Right hindlimb (tissue), 1 donor: Measurements from ENCODE around the gene HTD2.
"Not testable (repeated sequence)": the region's sequence is repeated elsewhere in the genome, so short reads cannot be mapped to it uniquely, and the experiment has no call there.

Source experiments
- DNase-seq: peaks from one replicate; pipeline ENCODE4 v3.0.0-alpha.2; 2018

The HTD2 gene

DNA sequence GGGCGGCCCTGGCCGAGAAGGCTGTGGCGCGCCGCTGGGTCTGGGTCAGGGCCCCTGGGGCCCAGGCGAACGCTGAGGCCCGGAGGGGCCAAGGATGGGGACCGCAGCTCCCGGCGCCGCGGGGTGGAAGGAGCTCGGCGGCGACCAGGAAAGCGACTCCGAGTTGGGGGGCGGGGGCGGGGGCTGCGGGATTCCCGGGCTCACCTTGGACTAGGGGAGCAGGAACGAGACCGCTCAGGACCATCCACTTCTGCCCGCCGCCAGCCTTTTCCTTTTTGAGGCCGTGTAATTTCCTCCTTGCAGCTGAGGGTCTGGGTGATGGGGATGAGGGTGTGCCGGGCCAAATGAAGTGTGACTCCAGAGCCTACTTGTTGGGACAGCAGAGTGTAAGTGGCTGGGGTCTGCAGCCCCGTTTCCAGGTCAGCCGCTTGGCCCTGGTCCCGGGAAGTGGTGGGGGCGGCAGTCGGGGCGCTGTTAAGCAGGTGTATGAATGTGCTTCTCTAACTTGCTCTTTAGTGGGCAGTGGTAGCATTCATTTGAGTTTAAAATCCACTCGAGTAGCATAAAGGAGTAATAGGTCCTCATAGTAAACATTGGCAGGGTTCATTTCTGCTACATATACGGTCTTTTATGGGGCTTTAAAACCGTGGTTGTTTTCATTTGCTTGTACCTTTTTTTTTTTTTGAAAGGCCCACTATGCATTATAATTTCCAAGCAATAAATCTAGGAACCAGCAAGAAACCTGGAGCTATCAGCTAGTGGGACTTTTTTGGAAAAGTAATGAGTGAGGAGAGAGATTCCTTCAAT, 27.1 kb downstream of the HTD2 start:
- DNase-seq = peak; percentile 41

DNA sequence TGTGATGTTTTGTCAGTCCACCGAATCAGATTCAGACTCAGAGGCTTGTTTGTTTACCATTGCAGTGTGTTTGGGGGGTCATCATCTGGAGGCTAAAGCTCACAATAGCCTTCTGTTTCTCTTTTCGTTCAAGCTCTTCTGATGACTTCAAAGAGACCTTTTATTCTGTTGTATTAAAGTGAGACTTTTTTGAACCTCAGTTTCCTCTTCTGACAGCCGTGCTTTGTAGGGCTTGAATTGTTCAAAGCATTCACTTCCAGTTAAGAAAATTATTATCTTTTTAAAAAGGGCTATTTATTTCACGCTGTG, 27.6 kb downstream of the HTD2 start:
- DNase-seq = no peak

DNA sequence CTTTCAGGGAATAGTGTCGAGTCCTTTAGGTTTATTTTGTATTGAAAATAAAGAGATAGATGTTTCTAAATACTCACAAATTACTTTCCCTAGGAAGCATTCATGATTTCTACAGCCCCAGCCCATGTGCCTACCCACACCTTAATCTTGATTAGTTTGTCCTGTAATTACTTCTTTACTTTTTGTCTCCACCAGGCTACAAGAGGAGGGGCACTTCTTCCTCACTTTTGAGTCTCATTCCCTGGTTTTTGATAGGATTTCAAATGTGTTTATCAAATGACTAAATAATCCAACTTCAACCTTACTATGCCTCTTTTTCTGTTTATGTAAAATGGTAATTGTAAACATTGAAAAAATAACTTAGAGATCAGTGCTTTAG, 28.2 kb downstream of the HTD2 start:
- DNase-seq = no peak

DNA sequence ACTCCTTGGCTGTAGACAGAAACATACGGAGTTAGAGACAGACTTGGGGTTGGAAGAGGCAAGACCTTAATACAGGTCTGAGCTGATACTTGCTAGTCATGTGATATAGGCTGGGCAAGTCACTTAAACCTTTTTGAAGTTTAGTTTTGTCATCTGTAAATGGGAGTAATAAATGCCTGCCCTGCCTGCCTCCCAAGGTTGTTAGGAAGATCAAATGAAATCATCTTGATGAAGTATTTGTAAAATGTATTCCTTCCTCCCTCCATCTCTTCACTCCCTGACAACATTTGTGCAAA, 29.3 kb downstream of the HTD2 start:
- DNase-seq = no peak

DNA sequence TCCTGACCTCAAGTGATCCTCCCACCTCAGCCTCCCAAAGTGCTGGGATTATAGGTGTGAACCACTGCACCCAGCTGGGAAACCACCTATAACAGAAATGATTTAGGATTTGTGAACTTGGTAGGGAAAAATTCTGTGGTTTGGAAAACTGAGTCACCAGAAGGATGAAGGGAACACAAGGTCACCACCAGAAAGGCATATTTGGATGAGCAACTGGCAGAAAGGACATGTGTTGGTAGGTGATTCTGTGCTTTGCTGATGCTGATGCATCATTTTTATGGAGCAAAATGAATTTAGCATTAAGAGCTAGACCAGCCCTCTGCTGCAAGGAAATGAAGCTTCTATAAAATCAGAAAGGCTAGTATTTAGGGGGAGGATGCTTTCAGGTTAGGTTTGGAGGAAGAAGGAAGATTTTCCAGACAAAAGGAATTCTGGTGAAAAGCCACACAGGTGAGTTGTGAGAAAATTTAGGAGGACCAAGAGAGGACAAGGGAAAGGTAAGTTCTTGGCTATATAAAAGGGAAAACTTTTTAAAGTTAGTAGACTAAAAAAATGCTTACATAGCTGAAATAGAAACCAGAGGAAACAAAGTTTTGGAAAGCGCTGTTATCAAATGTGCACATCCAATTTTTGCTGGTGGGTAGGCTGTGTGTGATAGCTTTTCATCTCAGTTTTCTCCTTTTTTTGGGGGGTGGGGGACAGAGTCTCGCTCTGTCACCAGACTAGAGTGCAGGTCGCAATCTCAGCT, 30.0 kb downstream of the HTD2 start:
- DNase-seq = no peak

DNA sequence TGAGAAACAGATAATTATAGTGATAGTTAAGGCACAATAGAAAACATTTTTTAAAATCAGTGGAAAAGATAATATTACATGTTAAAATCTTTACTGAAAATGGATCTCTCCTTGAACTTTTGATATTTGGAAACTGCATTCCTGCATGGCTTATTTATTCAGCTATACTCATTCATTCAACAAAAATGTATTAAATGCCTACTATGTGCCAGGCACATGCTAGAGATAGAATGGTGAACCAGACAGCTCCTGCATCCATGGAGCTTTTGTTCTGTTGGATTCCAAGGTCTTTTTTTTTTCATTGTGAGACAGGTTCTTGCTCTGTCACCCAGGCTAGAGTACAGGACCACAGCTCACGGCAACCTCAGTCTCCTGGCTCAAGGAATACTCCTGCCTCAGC, 30.9 kb downstream of the HTD2 start:
- DNase-seq = no peak

DNA sequence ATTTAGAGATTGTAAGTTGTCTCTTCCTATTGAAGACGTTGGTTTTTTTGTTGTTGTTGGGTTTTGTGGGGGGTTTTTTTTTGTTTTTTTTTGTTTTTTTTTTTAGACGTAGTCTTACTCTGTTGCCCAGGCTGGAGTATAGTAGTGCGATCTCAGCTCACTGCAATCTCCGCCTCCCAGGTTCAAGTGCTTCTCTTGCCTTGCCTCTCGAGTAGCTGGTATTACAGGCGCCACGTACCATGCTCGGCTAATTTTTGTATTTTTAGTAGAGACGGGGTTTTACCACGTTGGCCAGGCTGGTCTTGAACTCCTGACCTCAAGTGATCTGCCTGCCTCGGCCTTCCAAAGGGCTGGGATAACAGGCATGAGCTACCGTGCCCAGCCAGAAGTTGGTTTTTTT, 32.8 kb downstream of the HTD2 start:
- DNase-seq = not testable (repeated sequence)

DNA sequence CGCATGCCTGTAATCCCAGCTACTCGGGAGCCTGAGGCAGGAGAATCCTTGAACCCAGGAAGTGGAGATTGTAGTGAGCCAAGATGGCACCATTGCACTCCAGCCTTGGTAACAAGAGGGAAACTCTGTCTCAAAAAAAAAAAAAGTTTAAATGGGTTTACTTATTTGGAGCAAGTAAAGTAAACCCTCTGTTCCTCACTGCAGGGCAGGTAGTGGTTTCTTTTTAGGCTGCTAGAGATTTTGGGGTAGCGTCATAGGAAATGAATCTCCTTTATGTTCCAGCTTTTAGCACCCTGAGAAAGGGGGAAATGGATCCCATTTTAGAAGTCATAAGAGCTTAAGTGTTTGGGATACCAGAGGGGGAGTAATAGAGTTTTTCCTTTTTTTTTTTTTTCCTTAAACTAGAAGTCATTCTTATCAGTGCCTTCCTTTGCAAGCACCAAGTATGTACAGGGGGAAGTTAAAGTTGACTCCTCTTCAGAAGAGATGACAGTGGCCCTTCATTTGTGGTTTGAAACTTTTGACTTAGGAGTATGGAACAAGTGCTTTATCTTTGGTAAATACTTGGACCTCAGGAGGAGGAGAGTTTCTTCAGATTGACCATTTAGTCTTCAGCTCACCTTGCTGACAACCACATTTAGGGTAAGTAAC, 34.4 kb downstream of the HTD2 start:
- no peak for DNase-seq

DNA sequence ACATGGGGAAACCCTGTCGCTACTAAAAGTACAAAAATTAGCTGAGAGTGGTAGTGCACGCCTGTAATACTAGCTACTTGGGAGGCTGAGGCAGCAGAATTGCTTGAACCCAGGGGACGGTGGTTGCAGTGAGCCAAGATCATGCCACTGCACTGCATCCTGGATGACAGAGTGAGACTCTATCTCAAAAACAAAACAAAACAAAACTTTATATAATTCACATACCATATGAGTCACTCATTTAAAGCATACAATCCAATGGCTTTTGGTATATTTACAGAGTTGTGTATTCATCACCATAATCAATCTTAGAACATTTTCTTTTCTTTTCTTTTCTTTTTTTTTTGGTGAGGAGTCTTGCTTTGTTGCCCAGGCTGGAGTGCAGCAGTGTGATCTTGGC, 35.1 kb downstream of the HTD2 start:
- no peak for DNase-seq

DNA sequence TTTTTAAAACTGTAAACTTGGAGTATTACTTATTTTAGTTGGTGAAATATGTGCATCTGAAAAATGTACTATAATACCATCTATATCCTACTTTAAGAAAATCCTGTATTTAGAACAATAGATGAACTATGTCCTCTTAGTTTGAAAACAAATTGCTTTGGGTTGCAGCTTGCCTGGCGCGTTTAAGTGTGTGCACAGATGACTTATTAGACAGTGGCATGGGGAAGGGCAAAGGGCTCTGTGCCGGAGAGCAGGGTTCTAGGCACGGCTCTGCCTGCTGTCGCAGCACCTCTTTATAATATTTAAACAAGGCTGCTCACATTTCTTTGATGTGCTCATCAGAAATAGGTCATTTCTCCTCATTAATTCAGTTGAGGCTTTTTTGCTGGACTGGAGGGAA, 36.4 kb downstream of the HTD2 start:
- DNase-seq = no peak

DNA sequence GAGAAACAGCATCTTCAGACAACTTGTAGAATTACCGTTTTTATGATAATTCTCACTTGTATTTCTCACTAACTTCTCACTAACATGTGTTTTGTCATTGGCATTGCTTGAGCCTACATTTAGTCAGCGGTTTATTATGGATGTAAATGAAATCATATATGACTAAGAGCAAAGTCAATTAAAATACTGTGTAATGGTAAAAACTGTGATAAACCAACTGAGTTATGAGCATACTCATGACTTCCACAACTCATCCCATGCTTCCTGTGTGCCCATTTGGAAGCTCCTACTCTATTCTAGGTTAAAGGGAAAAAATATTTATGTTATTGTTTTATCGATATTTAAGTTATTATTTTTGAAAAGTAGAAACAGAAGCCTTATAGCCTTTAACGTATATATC, 39.1 kb downstream of the HTD2 start:
- no peak for DNase-seq

DNA sequence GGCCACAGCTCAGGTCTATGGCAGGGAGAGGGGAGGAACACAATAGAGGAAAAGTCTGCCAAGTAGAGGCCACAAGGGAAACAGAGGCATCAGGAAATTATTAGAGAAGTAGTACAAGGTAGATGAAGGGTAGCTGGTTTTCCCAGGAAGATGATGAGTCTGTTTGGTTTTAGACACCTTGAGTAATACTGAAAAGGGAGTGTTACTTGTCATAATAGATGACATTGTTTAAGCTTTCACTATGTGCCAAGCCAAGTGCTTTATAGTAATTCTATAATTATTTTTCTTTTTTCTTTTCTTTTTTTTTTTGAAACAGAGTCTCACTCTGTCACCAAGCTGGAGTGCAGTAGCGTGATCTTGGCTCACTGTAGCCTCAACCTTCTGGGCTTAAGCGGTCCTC, 40.0 kb downstream of the HTD2 start:
- no peak for DNase-seq

DNA sequence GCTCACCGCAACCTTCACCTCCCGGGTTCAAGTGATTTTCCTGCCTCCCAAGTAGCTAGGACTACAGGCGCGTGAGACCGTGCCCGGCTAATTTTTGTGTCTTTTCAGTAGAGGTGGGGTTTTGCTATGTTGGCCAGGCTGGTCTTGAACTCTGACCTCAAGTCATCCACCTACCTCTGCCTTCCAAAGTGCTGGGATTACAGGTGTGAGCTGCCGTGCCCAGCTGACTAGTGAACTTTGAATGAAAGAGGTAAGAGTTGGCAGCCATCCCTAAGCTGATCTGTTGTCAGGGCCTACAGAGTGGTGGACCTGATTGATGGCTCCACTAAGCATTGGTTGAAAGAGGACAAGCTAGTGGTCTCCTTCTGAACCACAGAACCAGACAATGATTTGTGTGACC, 41.7 kb downstream of the HTD2 start:
- DNase-seq = no peak

DNA sequence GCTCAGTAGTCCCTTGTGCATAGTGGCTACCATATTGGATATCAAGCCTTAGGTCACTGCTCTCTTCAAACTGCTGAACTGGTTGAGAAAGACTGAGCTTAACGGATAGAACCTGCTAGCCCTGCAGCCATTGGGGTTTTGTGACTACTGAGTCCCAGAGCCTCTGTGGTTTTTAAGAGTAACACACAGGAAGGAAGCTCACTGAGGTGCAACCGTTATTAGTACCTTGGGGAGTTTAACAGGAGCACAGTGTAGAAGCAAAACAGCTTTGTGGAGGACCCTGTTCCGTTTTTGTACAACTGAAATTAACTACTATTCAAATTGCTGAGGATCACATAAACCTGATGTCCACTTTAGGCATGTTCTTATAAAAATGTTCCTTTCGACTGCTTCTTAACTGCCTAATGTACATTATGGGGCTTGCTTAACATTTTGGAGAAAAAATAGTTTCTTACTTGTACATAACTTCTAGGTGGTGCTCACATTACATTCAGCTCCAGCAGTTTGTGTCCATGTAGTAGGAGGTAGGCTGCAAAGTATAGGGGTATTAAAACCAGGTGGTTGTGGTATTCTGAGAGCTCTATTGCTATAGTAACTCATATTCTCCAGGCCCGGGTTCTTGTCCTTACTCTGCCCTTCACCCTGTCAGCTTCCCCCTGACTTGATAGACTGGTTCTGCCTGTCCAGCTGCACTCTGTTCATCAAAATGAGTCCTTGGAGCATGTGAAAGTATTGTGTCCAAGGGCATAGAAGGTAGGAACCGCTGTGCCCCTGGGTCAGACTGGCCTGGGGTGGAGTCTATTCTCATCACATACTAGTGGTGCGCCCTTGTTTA, 43.7 kb downstream of the HTD2 start:
- no peak for DNase-seq

DNA sequence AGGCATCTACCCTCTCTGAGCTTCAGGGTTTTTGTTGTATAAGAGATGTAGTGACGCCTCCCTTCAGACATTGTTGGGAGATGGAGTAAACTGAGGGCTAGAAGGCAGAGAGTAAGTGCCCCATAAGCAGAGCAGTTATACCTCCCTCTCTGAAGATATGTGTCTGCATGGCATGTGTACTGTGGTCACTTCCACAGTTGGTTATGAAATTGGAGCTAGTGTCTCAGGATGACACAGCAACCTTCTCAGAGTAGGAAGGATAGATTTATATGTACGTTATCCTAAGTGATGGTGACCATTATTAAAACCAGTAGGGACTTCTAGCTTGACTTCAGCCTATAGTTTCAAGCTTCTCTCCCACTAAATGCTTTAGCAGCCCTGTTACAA, 44.3 kb downstream of the HTD2 start:
- no peak for DNase-seq

DNA sequence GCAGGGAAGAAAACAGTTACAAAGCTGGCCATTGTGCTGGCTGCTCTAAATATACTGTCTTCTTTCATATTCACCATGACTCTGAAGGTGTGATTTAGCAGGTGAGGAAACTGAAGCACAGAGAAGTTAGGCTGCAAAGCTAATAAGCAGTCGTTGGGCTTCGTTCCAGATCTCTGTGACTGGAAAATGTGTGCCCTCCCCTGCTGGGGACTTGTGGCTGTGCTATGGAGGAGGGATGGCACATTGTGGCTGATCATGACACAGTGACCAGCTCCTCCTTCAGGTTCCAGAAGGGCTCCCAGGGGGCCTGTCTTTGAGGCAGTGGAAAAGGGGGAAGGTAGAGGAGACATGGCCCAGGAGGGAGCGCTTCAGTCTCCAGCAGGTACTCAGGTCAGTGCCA, 45.6 kb downstream of the HTD2 start:
- DNase-seq = no peak

DNA sequence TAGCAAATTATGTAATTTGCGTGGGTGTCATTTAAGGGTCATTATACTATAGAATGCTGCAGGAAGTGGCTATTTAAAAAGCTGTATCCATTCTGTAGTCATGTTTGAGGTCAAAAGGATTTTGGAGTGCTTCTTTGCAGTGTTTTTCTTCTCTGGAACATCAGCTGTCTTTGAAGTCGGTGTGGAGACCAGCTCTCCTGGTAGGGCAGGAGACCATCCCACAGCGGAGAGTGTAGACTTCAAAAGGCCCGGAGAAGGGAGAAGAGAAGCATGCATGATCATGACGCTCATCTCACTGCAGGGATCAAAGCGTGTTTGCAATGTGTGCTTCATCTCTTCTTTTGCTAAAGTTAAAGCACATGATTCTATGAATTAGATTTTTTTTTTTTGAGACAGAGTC, 46.3 kb downstream of the HTD2 start:
- no peak for DNase-seq

DNA sequence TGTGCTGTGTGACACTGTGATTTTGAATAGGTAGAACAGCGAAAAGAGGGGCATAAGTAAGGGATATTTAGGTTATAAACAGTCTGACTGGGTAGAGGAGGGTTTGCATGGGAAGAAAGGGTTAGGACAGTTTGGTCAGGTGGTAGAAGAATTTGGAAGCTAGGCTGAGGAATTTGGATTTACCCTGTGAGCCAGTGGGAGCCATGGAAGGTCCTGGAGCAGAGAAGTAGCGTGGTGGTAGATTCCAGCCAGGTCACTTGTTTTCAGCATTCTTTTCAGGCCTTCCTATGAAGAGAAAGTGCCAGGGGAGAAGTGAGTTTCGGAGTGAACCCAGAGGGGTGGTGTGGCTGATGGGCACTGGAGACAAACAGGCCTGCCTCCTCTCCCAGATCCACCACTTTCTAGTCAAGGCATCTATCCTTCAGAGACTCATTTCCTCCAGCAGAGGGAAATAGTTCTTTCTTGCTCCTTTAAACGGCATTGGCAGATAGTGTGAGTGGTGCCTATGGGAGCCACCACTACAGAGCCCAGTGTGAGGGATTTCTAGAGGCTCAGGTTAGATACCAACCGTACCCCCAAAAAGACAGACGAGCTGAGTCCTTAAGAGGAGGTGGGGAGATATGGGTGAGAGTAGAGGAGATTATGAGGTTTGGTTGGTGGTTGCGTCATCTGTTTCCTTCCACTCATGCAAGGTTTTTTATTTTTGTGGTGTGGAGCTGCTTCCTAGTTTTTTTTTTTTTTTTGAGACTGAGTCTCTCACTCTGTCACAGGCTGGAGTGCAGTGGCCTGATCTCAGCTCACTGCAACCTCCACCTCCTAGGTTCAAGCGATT, 47.6 kb downstream of the HTD2 start:
- DNase-seq = no peak

DNA sequence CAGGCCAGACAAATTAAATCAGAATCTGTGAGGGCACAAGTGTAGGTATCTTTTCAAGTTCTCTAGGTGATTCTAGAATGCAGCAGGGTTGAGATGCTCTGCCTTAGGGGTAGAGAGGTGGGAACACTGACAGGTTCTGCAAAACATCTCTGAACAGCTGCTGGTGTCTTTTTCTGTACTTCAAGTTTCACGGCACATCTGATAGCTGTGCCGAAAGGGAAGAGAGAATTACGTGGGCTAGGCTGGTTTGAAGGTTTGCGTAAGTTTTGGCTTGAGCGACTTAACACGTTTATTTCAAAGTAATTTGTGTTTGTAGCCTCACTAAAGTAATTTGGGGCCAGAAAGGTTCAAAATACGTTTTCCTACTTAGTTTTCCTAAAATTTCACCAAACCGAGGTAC, 48.9 kb downstream of the HTD2 start:
- no peak for DNase-seq

DNA sequence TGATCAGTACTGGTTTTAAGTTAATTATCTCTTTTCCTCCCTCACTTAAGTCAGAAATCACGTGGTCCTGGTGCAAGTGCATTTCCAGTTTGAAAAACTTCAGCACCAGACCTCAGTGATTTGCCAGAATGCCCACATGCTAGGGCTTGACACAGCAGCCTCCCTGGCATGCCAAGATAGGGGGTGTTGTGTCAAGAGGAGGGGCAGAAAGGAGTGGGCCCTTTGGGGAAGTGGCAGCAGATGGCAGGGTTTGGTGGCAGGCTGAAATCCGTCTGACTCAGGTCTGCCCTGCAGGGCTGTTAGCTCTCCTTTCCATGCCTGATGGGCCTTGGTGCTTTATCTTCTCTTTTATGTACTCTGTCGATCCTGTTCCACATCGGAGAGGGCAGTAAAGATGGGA, 49.7 kb downstream of the HTD2 start:
- no peak for DNase-seq

DNA sequence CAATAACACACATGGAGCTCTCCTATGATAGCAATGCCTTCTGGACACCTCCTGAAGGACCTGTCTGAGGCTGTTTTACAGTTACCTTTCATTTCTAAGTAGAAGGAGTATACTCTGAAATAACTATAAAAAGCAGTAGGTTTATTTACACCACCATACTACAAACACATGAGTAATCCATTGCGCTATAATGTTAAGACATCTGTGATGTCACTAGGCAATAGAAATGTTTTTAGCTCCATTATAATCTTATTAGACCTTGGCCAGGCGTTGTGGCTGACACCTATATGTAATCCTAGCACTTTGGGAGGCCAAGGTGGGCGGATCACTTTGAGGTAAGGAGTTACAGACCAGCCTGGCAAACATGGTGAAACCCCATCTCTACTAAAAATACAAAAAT, 51.1 kb downstream of the HTD2 start:
- no peak for DNase-seq

DNA sequence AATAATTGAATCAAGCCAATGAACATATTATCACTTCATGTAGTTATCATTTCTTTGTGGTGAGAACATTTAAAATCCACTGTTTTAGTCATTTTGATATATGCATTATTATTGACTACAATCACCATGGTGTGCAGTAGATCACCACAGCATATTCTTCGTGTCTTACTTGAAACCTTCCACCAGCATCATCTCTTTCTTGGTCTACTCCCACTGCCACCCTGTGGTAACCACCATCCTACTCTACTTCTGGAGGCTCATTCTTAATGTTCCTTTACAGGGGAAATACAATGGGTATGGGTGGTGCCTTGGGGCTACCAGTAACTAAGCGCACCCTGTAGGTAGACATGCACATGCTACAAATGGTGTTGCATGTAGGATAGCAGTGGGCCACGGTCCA, 51.8 kb downstream of the HTD2 start:
- no peak for DNase-seq

DNA sequence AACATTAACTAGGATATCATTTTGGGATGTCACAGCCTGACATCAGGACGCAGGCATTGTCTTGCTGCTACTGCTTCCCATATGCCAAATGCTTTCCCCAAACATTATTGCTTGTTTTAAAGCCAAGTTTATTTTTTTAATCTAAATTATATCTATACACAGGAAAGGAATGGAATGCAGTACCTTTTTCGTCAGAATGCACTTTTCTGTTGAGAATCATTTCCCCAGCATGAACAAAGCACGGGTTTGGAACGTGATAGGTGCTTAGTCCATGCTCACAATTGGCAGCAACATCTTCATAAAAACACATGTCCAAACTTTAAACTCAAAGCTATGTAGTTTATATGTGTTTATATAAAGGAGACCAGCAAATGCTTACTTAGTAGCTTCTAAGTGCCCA, 52.5 kb downstream of the HTD2 start:
- no peak for DNase-seq
